GM12872 (cell line): ENCODE measurements around the gene CCDC24.
A peak's percentile ranks its signal among the peaks of the same experiment; 100 is the strongest.

ENCODE experiments used
- TF ChIP-seq, protein P1 (sequence below): IDR thresholded peaks from 3 replicates; pipeline ENCODE4 v1.5.1; 2011; ENCODE audit warnings: low read depth, mild to moderate bottlenecking, low read length, moderate library complexity; ENCODE audit not compliant: insufficient read depth

Gene CCDC24

DNA sequence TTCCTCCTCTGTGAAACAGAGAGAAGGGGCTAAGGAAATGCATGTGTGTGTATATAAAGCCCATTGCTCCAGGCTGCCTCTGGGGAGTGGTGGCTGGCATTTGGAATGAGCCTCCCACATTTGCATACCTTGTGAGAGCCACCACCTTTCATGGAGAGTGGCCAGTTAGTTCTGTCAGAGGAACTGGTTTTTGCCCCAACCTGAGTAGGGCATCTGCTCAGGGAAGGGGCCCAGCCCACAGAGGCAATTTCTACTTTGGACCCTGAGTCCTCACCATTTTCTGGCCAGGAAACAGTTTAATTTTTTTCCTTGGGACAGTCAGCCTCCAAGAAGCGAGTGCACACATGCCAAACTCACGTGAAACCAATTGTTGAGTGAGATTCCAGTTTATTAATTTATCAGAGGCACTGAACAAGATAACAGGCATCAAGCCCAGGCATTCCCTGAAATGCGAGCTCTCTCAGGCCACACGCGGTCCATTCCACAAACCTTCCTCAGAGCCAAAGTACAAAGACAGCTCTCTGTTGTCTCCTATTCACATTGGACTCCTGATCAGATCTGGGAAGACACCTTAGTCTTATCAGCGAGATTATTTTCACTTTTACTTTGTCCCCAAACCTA lies 40.9 kb downstream of the CCDC24 start:
- TF ChIP-seq, protein P1, sequence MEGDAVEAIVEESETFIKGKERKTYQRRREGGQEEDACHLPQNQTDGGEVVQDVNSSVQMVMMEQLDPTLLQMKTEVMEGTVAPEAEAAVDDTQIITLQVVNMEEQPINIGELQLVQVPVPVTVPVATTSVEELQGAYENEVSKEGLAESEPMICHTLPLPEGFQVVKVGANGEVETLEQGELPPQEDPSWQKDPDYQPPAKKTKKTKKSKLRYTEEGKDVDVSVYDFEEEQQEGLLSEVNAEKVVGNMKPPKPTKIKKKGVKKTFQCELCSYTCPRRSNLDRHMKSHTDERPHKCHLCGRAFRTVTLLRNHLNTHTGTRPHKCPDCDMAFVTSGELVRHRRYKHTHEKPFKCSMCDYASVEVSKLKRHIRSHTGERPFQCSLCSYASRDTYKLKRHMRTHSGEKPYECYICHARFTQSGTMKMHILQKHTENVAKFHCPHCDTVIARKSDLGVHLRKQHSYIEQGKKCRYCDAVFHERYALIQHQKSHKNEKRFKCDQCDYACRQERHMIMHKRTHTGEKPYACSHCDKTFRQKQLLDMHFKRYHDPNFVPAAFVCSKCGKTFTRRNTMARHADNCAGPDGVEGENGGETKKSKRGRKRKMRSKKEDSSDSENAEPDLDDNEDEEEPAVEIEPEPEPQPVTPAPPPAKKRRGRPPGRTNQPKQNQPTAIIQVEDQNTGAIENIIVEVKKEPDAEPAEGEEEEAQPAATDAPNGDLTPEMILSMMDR = no peak

DNA sequence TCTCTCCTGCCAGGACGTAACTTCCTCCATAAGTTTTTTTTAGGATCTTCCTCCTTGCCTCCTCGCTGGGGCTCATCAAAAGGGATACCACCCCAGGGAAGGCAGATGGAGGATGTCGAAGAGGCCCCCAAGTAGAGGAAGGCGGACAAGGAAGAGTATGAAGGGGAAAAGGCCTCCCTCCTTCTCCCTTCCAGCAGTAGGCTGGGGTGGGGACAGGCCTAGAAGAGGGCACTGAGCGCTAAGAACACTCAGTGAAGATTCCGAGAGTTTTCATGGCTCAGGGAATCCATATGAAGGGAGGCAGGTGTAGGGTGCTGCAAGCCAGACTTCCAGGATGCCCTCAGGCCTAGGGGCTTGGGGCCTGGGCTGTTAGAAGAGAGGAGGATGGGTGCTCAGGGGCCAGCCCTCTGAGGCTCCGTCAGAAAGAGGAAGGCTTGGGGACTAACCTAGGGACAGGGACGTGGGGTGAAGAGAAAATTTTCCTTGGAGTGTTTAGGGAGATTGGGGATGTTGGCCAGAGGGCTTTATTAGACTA lies 41.7 kb downstream of the CCDC24 start:
- TF ChIP-seq, protein P1 = no peak

GRCh38 chr1:44033756-44034155 lies 42.4 kb downstream of the CCDC24 start:
- TF ChIP-seq, protein P1 = no peak

DNA sequence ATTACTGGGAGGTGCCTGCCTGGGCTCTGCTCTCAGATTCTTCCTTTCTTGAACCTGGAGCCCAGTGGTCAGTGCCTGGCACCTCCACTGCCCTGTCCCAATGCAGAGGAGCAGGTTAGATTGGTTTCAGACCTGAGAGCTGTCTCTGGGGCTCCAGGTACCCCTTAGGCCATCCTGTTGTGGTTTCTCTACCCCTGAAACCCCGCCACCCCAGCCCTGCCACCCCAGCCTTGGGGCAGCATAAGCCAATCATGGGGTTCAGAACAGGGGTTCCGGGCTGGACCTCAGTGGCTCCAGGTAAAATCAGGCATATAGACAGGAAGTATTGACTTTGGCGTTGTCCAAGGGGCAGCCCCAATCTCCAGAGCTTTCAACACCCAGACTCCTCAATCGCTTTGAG lies 43.0 kb downstream of the CCDC24 start:
- TF ChIP-seq, protein P1 = no peak

GRCh38 chr1:44034976-44035716 lies 43.7 kb downstream of the CCDC24 start:
- TF ChIP-seq, protein P1 = no peak

- TF ChIP-seq, protein P1 = peak; percentile 0; the same call in 1 of the 3 replicates
Measured at GRCh38 chr1:44035726-44036408, 44.5 kb downstream of the CCDC24 start.
